Skeletal muscle tissue (tissue), 4 donors: ENCODE results near the gene USP12. TPM values are rescaled to one million over a fixed set of nuclear protein-coding genes. Genes with fewer than 3 reads are reported as not detected.

Source experiments
- H3K27ac ChIP-seq: one replicate; pipeline ENCODE4 v1.7.0; 2013; ENCODE audit warnings: mild to moderate bottlenecking, low read depth, low read length, inconsistent platforms
- H3K27me3 ChIP-seq, 3 donors: one replicate each; pipeline ENCODE4 v1.7.0; 2013; ENCODE audit warnings: low read length in 3 of 3; ENCODE audit not compliant: control insufficient read depth in 3 of 3, insufficient read depth in 3 of 3
- H3K36me3 ChIP-seq, 3 donors: one replicate each; pipeline ENCODE4 v1.7.0; 2013; ENCODE audit warnings: low read length in 3 of 3; ENCODE audit not compliant: control insufficient read depth in 3 of 3, insufficient read depth in 3 of 3
- H3K4me1 ChIP-seq, 3 donors: one replicate each; pipeline ENCODE4 v1.7.0; 2013; ENCODE audit warnings: low read length in 3 of 3, mild to moderate bottlenecking in 3 of 3; ENCODE audit not compliant: control insufficient read depth in 3 of 3, insufficient read depth in 3 of 3
- H3K4me3 ChIP-seq, 3 donors: one replicate each; pipeline ENCODE4 v1.7.0; 2013; ENCODE audit warnings: low read length in 3 of 3
- H3K9ac ChIP-seq, 3 donors: one replicate each; pipeline ENCODE4 v1.7.0; 2013; ENCODE audit warnings: low read length in 3 of 3, mild to moderate bottlenecking in 3 of 3, moderate library complexity in 2 of 3, low read depth in 1 of 3
- H3K9me3 ChIP-seq, 3 donors: one replicate each; pipeline ENCODE4 v1.7.0; 2013; ENCODE audit warnings: low read length in 3 of 3; ENCODE audit not compliant: control insufficient read depth in 3 of 3
- total RNA-seq: library from RNA; depleted of rRNA; stranded (reverse); fragments of >200 nt; gene quantifications from one replicate; pipeline ENCODE4 v1.2.3, GENCODE V29; 2014
- donor health status: Osteomylitis.

USP12 gene
- total RNA-seq, 1 donor from 2014 or later = 22.4 TPM

- no peaks in the 10 kb centered on the region for H3K27me3 ChIP-seq
- H3K9me3 ChIP-seq = no peaks in the 10 kb centered on the region
- H3K36me3 ChIP-seq = peaks cover 0 to 11% (median 7%) of the 10 kb centered on the region in 3 donors
- H3K4me3 ChIP-seq = no peak overlapping the region
- no peak overlapping the region for H3K9ac ChIP-seq
- no peaks in the 10 kb centered on the region for H3K4me1 ChIP-seq
- no peak overlapping the region for H3K27ac ChIP-seq
These were observed 106.0 kb downstream of the USP12 start for GRCh38 chr13:27065582-27065981.

DNA sequence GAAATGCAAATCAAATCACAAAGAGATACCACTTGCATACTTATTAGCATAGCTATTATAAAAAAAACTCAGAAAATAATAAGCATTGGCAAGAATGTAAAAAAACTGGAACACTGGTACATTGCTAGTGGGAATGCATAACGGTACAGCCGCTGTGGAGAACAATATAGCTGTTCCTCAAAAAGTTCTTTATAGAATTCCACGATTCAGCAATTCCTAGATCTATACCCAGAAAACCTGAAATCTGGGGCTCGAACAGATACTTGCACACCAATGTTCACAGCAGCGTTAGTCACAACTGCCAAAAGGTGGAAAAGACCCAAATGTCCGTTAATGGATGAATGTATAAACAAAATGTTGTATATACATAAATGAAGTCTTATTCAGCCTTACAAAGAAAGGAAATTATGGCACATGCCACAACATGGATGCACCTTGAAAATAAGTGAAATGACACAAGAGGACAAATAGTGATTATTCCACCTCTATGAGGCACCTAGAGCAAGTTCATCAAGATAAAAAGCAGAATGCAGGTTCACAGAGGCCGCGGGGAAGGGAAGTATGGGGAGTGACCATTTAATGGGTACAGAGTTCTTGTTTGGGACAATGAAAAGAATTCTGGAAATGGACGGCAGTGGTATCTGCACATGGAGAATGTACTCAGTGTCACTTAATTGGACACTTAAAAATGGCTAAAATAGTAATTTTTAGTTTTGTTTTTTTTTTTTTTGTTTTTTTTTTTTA, 107.2 kb downstream of the USP12 start:
- H3K27ac ChIP-seq = no peak overlapping the region
- peaks cover 0 to 8% (median 6%) of the 10 kb centered on the region in 3 donors for H3K36me3 ChIP-seq
- no peak overlapping the region for H3K9ac ChIP-seq
- H3K4me3 ChIP-seq = no peak overlapping the region
- no peaks in the 10 kb centered on the region for H3K27me3 ChIP-seq
- no peaks in the 10 kb centered on the region for H3K4me1 ChIP-seq
- no peaks in the 10 kb centered on the region for H3K9me3 ChIP-seq

DNA sequence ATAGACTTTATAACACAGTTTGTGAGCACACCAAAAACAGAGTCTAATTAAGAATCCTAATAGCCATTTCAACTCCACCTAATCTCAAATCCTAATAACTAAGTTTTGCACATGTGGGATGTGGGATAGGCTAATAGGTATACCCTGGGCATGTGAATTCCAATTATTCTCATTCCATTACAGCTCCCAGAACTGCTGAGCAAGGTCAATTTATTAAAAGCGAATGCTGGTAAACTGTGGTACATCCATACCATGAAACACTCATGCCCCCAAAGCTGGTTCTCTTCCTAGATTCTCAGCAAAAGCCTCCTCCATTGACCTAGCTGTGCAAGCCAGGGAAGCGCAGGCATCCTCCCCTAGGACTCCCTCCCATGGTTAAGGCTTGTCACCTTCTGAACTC, 113.8 kb downstream of the USP12 start:
- no peaks in the 10 kb centered on the region for H3K36me3 ChIP-seq
- no peaks in the 10 kb centered on the region for H3K4me1 ChIP-seq
- H3K4me3 ChIP-seq = no peak overlapping the region
- no peak overlapping the region for H3K9ac ChIP-seq
- H3K27ac ChIP-seq = no peak overlapping the region
- H3K27me3 ChIP-seq = no peaks in the 10 kb centered on the region
- no peaks in the 10 kb centered on the region for H3K9me3 ChIP-seq

GRCh38 chr13:27055526-27055925, 116.1 kb downstream of the USP12 start:
- Histone ChIP-seq H3K27me3 (no peaks in the 10 kb centered on the region), H3K9me3 (peaks cover 0 to 2% (median 0%) of the 10 kb centered on the region in 3 donors), H3K4me1 (no peaks in the 10 kb centered on the region), H3K9ac (no peak overlapping the region), H3K4me3 (no peak overlapping the region), H3K27ac (no peak overlapping the region), H3K36me3 (no peaks in the 10 kb centered on the region)

GRCh38 chr13:27054760-27055159, 116.9 kb downstream of the USP12 start:
- no peak overlapping the region for H3K27ac ChIP-seq
- H3K36me3 ChIP-seq = no peaks in the 10 kb centered on the region
- peaks cover 0 to 3% (median 0%) of the 10 kb centered on the region in 3 donors for H3K9me3 ChIP-seq
- H3K9ac ChIP-seq = no peak overlapping the region
- no peaks in the 10 kb centered on the region for H3K27me3 ChIP-seq
- H3K4me1 ChIP-seq = no peaks in the 10 kb centered on the region
- H3K4me3 ChIP-seq = no peak overlapping the region

GRCh38 chr13:27053902-27054595, 117.6 kb downstream of the USP12 start:
- Histone ChIP-seq H3K27ac (no peak overlapping the region), H3K36me3 (no peaks in the 10 kb centered on the region), H3K27me3 (no peaks in the 10 kb centered on the region), H3K4me3 (no peak overlapping the region), H3K9me3 (peaks cover 0 to 3% (median 0%) of the 10 kb centered on the region in 3 donors), H3K9ac (no peak overlapping the region), H3K4me1 (no peaks in the 10 kb centered on the region)

DNA sequence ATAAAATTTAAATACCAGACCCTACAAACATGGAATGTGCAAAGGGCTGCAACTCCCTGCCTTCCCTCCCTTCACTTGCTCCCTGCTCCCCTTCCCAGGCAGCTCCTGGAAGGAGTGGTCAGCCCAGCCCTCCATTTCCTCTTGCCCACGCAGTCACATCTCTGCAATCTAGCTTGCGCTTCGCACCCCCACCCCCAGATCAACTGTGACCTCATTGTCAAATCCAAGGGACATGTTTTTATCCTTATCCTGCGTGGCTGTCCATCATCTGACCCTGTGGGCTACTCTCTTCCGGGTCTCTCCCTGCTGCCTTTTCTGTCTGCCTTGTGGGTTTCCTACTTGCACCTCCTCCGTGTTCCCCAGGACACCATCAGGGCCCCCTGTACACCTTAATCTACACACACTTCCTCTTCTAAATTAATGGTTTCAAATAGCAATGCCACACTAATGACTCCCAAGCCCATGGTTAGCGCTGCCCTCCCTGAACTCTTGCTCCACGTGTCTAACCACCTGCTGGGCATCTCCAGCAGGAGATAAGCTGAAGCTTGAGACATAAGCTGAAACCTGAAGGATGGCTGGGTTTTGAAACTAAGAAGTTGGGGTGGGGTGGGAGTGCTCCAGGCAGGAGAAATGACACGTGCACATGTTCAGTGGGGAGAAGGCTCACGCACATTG, 118.3 kb downstream of the USP12 start:
- Histone ChIP-seq H3K4me3 (no peak overlapping the region), H3K4me1 (no peaks in the 10 kb centered on the region), H3K9ac (no peak overlapping the region), H3K36me3 (no peaks in the 10 kb centered on the region), H3K27me3 (no peaks in the 10 kb centered on the region), H3K27ac (no peak overlapping the region), H3K9me3 (peaks cover 0 to 3% (median 0%) of the 10 kb centered on the region in 3 donors)

DNA sequence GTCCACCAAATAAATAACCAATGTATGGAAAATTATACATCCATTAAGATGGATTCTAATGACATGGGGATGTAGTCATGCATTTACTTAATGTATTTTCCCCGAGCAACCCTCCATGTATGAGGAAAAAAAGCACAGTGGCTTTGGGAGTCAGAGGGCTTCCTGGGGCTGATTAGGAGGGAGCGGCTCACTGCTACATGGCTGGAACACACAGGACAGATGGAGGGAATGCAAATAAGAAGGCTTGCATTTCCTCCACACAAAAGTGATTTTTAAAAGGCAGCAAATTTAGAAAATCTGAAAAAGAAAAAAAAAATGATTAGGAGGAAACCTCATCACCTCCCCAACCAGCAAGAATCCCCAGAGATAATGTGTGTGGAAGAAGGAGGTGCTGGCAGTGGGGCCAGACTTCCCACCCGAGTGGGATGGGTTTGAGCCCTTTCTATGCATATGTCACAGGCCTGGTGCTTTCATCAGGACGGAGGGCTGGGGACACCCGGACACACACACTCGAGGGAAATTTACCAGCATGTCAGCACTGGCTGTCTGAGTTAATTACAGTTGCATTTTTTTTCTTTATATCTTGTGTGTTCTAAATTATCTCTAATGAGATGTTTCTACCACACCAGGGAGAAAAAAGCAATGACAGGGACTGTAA, 118.9 kb downstream of the USP12 start:
- H3K9me3 ChIP-seq = peaks cover 0 to 3% (median 0%) of the 10 kb centered on the region in 3 donors
- no peaks in the 10 kb centered on the region for H3K4me1 ChIP-seq
- no peaks in the 10 kb centered on the region for H3K36me3 ChIP-seq
- no peak overlapping the region for H3K4me3 ChIP-seq
- no peaks in the 10 kb centered on the region for H3K27me3 ChIP-seq
- H3K27ac ChIP-seq = no peak overlapping the region
- no peak overlapping the region for H3K9ac ChIP-seq

DNA sequence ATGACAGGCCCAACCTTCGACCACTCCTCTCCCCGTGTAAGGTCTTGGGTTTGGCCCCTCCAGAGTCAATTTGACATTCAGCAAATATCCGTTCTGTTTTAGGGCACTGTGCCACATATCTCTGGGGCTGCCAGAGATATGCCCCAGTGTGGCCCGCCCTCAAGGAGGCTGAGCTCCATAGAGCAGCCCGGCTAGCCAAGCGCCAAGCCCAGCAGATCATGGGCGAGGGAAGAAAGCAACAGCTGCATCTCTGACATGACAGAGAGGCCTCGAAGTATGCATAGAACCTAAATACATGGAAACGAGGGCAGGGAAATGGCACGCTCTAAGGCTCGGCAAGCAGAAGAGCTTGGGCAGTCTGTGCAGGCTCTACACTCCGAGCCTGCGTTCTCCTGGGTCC, 124.5 kb downstream of the USP12 start:
- Histone ChIP-seq H3K4me3 (no peak overlapping the region), H3K9ac (no peak overlapping the region), H3K27ac (no peak overlapping the region), H3K36me3 (no peaks in the 10 kb centered on the region), H3K4me1 (no peaks in the 10 kb centered on the region), H3K27me3 (peaks cover 0 to 4% (median 0%) of the 10 kb centered on the region in 3 donors), H3K9me3 (peaks cover 0 to 3% (median 0%) of the 10 kb centered on the region in 3 donors)
